SK-N-SH (cell line): ENCODE results near the gene LRRC10B. TPM values are rescaled to one million over a fixed set of nuclear protein-coding genes. Genes with fewer than 3 reads are reported as not detected.

Experiments used
- CTCF ChIA-PET: fragments of 300-600, 350-600 bp; formaldehyde crosslinking; extraction: SDS; loops from one replicate; lab custom pipeline; 2021; lab: Yijun Ruan, JAX
- POLR2A ChIA-PET: fragments of 350-600 bp; sonication (Branson Sonifier 250); formaldehyde crosslinking; extraction: SDS; loops from one replicate; lab custom pipeline; 2020; ENCODE audit warnings: antibody characterized with exemption, inconsistent platforms; lab: Yijun Ruan, JAX
- DNase-seq: peaks from one replicate; pipeline ENCODE4 v3.0.0; 2012
- H2AFZ ChIP-seq: fragments of 200-600 bp; sonication (generic); 2 replicates; pipeline ENCODE4 v1.8.1; 2016; ENCODE audit warnings: antibody characterized with exemption, mild to moderate bottlenecking, low read depth
- H3F3A ChIP-seq: fragments of 200-600 bp; sonication (generic); replicated peaks from 2 replicates; pipeline ENCODE3; 2016; ENCODE audit warnings: antibody characterized with exemption, mild to moderate bottlenecking; ENCODE audit not compliant: insufficient read depth
- H3K27ac ChIP-seq, 2 experiments: fragments of 200-500 bp in 1 of 2; fragments of 200-600 bp in 1 of 2; sonication (Bioruptor generic) in 1 of 2; sonication (generic), shearing (Covaris generic) in 1 of 2; 2 replicates each; pipeline versions ENCODE4 v1.5.1 to v1.6.1; 2014 to 2016; ENCODE audit warnings: low read depth in 2 of 2, inconsistent platforms in 1 of 2, low read length in 1 of 2, mild to moderate bottlenecking in 1 of 2, mixed read lengths in 1 of 2
- H3K27me3 ChIP-seq: fragments of 200-600 bp; sonication (generic), shearing (Covaris generic); 2 replicates; pipeline ENCODE4 v1.6.1; 2016; ENCODE audit warnings: mixed run types; ENCODE audit not compliant: insufficient read depth
- H3K36me3 ChIP-seq, 2 experiments: fragments of 200-500 bp in 1 of 2; fragments of 200-600 bp in 1 of 2; sonication (Bioruptor generic) in 1 of 2; sonication (generic) in 1 of 2; replicated peaks in 1 of 2; 2 replicates each; pipeline versions ENCODE3 to v1.5.1; 2014 to 2016; ENCODE audit warnings: low read length in 1 of 2, mild to moderate bottlenecking in 1 of 2; ENCODE audit not compliant: insufficient read depth in 2 of 2, control insufficient read depth in 1 of 2
- H3K4me1 ChIP-seq, 2 experiments: fragments of 200-500 bp in 1 of 2; fragments of 200-600 bp in 1 of 2; sonication (Bioruptor generic) in 1 of 2; sonication (generic), shearing (Covaris generic) in 1 of 2; 2 replicates each; pipeline versions ENCODE4 v1.5.1 to v1.6.1; 2014 to 2016; ENCODE audit warnings: low read depth in 1 of 2, low read length in 1 of 2, mixed run types in 1 of 2; ENCODE audit not compliant: insufficient read depth in 2 of 2, control insufficient read depth in 1 of 2
- H3K4me2 ChIP-seq: fragments of 200-600 bp; sonication (generic), shearing (Covaris generic); 2 replicates; pipeline ENCODE4 v1.6.1; 2017; ENCODE audit warnings: mixed run types
- H3K4me3 ChIP-seq, 2 experiments: fragments of 200-500 bp in 1 of 2; fragments of 200-600 bp in 1 of 2; sonication (Bioruptor generic) in 1 of 2; sonication (generic), shearing (Covaris generic) in 1 of 2; 2 replicates each; pipeline versions ENCODE4 v1.5.1 to v1.8.1; 2014 to 2016; ENCODE audit warnings: low read depth in 2 of 2, inconsistent platforms in 1 of 2, low read length in 1 of 2, mild to moderate bottlenecking in 1 of 2, mixed read lengths in 1 of 2, moderate library complexity in 1 of 2
- H3K79me2 ChIP-seq: fragments of 200-600 bp; sonication (generic); 2 replicates; pipeline ENCODE4 v1.8.1; 2017; ENCODE audit warnings: mild to moderate bottlenecking; ENCODE audit not compliant: insufficient read depth
- H3K9ac ChIP-seq: fragments of 200-600 bp; sonication (generic); 2 replicates; pipeline ENCODE4 v1.6.1; 2017; ENCODE audit warnings: mixed run types
- H3K9me2 ChIP-seq: fragments of 200-600 bp; sonication (generic); 2 replicates; pipeline ENCODE4 v1.6.1; 2017; ENCODE audit warnings: mixed run types
- H3K9me3 ChIP-seq: fragments of 200-600 bp; sonication (generic); 2 replicates; pipeline ENCODE4 v1.6.1; 2017; ENCODE audit warnings: mixed run types, mild to moderate bottlenecking, moderate library complexity
- H4K20me1 ChIP-seq: fragments of 200-600 bp; sonication (generic); 2 replicates; pipeline ENCODE4 v1.6.1; 2017; ENCODE audit warnings: mild to moderate bottlenecking, mixed run types; ENCODE audit not compliant: insufficient read depth
- CHD2 ChIP-seq: fragments of 150-350 bp; IDR thresholded peaks from 2 replicates; pipeline ENCODE4 v1.6.1; 2018; ENCODE audit warnings: low read length; ENCODE audit not compliant: partially characterized antibody
- CTCF ChIP-seq: fragments of 200-600 bp; sonication (generic); IDR thresholded peaks from 2 replicates; pipeline ENCODE4 v1.6.1; 2017; ENCODE audit warnings: antibody characterized with exemption, mild to moderate bottlenecking, moderate library complexity
- ELF1 ChIP-seq: IDR thresholded peaks from 2 replicates; pipeline ENCODE4 v1.4.0; 2012
- EP300 ChIP-seq, 2 experiments: IDR thresholded peaks; 2 replicates each; pipeline versions ENCODE4 v1.4.0 to v1.6.1; 2012; ENCODE audit warnings: borderline replicate concordance in 1 of 2, low read depth in 1 of 2, low read length in 1 of 2
- EZH2phosphoT487 ChIP-seq: fragments of 200-600 bp; sonication (generic); IDR thresholded peaks from 2 replicates; pipeline ENCODE4 v1.6.1; 2017; ENCODE audit warnings: low read depth, mixed run types, mild to moderate bottlenecking, antibody characterized with exemption, moderate library complexity, borderline replicate concordance
- FOXJ3 ChIP-seq: sonication (generic); formaldehyde crosslinking; IDR thresholded peaks from 2 replicates; pipeline ENCODE4 v1.5.1; 2020; ENCODE audit warnings: mild to moderate bottlenecking, missing genetic modification reagents
- GABPA ChIP-seq: IDR thresholded peaks from 2 replicates; pipeline ENCODE4 v1.4.0; 2012; ENCODE audit warnings: low read depth, mild to moderate bottlenecking
- GATA2 ChIP-seq: sonication (generic); formaldehyde crosslinking; IDR thresholded peaks from 2 replicates; pipeline ENCODE4 v1.5.0; 2020; ENCODE audit warnings: mild to moderate bottlenecking, missing genetic modification reagents
- MEF2A ChIP-seq: IDR thresholded peaks from 2 replicates; pipeline ENCODE4 v1.4.0; 2012; ENCODE audit warnings: low read depth, borderline replicate concordance
- MXI1 ChIP-seq: IDR thresholded peaks from 2 replicates; pipeline ENCODE4 v1.6.1; 2012; ENCODE audit warnings: mild to moderate bottlenecking, low read depth, low read length, improper control_type of control experiment
- NRF1 ChIP-seq: IDR thresholded peaks from 2 replicates; pipeline ENCODE4 v1.6.1; 2012; ENCODE audit warnings: low read depth, mild to moderate bottlenecking, low read length
- PBX3 ChIP-seq: IDR thresholded peaks from 2 replicates; pipeline ENCODE4; 2012
- RAD21 ChIP-seq: IDR thresholded peaks from 2 replicates; pipeline ENCODE4 v1.6.1; 2012; ENCODE audit warnings: mild to moderate bottlenecking, low read length
- REST ChIP-seq: IDR thresholded peaks from 2 replicates; pipeline ENCODE4 v1.6.1; 2012; ENCODE audit warnings: mild to moderate bottlenecking, low read depth, low read length, moderate library complexity
- RXRA ChIP-seq: IDR thresholded peaks from 2 replicates; pipeline ENCODE4 v1.4.0; 2012; ENCODE audit warnings: low read depth, mild to moderate bottlenecking, borderline replicate concordance
- TAF1 ChIP-seq: IDR thresholded peaks from 2 replicates; pipeline ENCODE4 v1.6.1; 2012; ENCODE audit warnings: low read depth, mild to moderate bottlenecking, low read length, moderate library complexity, borderline replicate concordance
- TCF12 ChIP-seq: IDR thresholded peaks from 2 replicates; pipeline ENCODE4 v1.4.0; 2012
- ZBTB33 ChIP-seq: IDR thresholded peaks from 2 replicates; pipeline ENCODE4 v1.4.0; 2012; ENCODE audit warnings: low read depth, borderline replicate concordance
- WGBS: methylation state at CpG from one replicate; pipeline ENCODE4 v1.1.6; 2017; ENCODE audit warnings: low lambda C conversion rate; 5-methylcytosine and 5-hydroxymethylcytosine counted together
- polyA plus RNA-seq, 3 experiments: library from polyadenylated mRNA; depleted of rRNA; stranded (reverse); fragments of >200 nt; gene quantifications; 2 replicates each; pipeline ENCODE4 v1.2.3, GENCODE V29; 2012

LRRC10B gene
- polyA plus RNA-seq, 1 of the 3 experiments (the other 2 are of a cell fraction), result not detected

- TF ChIP-seq PBX3, result no peak
Observed at GRCh38 chr11:61486011-61486620, 22.4 kb upstream of the LRRC10B start (continued).

GRCh38 chr11:61486779-61487178 is 21.8 kb upstream of the LRRC10B start:
- H3K79me2 ChIP-seq, result no peaks in the 10 kb centered on the region
- H3K9me3 ChIP-seq, result no peaks in the 10 kb centered on the region
- no peak overlapping the region for H2AFZ ChIP-seq
- H3K27ac ChIP-seq, result no peak overlapping the region
- H3F3A ChIP-seq, result no peaks in the 10 kb centered on the region
- H3K4me3 ChIP-seq, result no peak overlapping the region
- ChIA-PET POLR2A (no interaction called here), CTCF (interaction anchor here (1.4 to 21.8 kb wide), 3 partner anchors 10 to 152 kb away, joined by 4 to 670 read pairs (median 31); partner anchors contain the start of gene LRRC10B)
- 70% methylated on average over 1 of the region's 5 CpGs for WGBS
- H3K27me3 ChIP-seq, result no peaks in the 10 kb centered on the region
- DNase-seq, result no peak
- TF ChIP-seq GABPA, result no peak
- no peak for TF ChIP-seq FOXJ3 (CRISPR knock-in tag)
- TF ChIP-seq RXRA, result no peak
- no peak for TF ChIP-seq REST
- no peak for TF ChIP-seq EZH2phosphoT487
- TF ChIP-seq GATA2, result no peak
- TF ChIP-seq MEF2A, result no peak
- TF ChIP-seq ZBTB33, result no peak
- TF ChIP-seq TAF1, result no peak
- TF ChIP-seq TCF12, result no peak
- TF ChIP-seq RAD21, result no peak
- TF ChIP-seq NRF1, result no peak
- TF ChIP-seq CHD2, result no peak
- no peak for TF ChIP-seq CTCF
- no peak for TF ChIP-seq MXI1
- TF ChIP-seq ELF1, result no peak
- no peak for TF ChIP-seq EP300 (IDR thresholded peaks at IDR 0.05; ENCODE audit: borderline replicate concordance in 1 of 2, low read depth in 1 of 2, low read length in 1 of 2)
- H3K9ac ChIP-seq, result no peak overlapping the region
- H3K9me2 ChIP-seq, result no peaks in the 10 kb centered on the region
- peaks cover 6 to 29% of the 10 kb centered on the region in 2 experiments; a peak in 1 of 4 replicates for H3K4me1 ChIP-seq
- no peaks in the 10 kb centered on the region for H3K36me3 ChIP-seq
- H4K20me1 ChIP-seq, result no peaks in the 10 kb centered on the region
- H3K4me2 ChIP-seq, result no peak overlapping the region
